ENCODE measurements around the gene ZNF891. TPM values are rescaled to one million over a fixed set of nuclear protein-coding genes. Genes with fewer than 3 reads are reported as not detected.

ZNF891 gene
- total RNA-seq, 1 experiment from 2014 or later = 0.02 TPM

- Histone ChIP-seq H3K4me2 (ENCODE audit: low read length) (no peak overlapping the region), H3K9me2 (ENCODE audit: insufficient read depth) (no peaks in the 10 kb centered on the region), H4K20me1 (ENCODE audit: insufficient read depth) (no peaks in the 10 kb centered on the region), H3K36me3 (ENCODE audit: control insufficient read depth in 1 of 2, insufficient read depth in 2 of 2, low read length in 2 of 2) (no peaks in the 10 kb centered on the region), H3K79me2 (ENCODE audit: insufficient read depth, low read length) (no peaks in the 10 kb centered on the region), H3K9me3 (ENCODE audit: control insufficient read depth in 1 of 2, insufficient read depth in 1 of 2, low read depth in 1 of 2, low read length in 2 of 2) (peaks cover 0 to 8% of the 10 kb centered on the region in 2 experiments; a peak in 3 of 4 replicates), H3K27me3 (ENCODE audit: insufficient read depth, low read length) (no peaks in the 10 kb centered on the region), H3K9ac (ENCODE audit: low read length) (no peak overlapping the region), H3K4me1 (ENCODE audit: control insufficient read depth in 1 of 2, insufficient read depth in 2 of 2, low read length in 2 of 2) (no peaks in the 10 kb centered on the region), H3K27ac (ENCODE audit: low read depth, low read length) (no peak overlapping the region), H2AFZ (ENCODE audit: low read depth, low read length, poor library complexity, severe bottlenecking) (no peak overlapping the region), H3K4me3 (replicated peaks in 1 of 2; ENCODE audit: low read depth in 1 of 2, low read length in 2 of 2) (no peak overlapping the region)
- DNase-seq (ENCODE audit: low read depth, low spot score) = no peak
- intact Hi-C loops (cut with micrococcal nuclease) = no loop called here
- no TSS peak for BruUV-seq (replicated peaks)
- ATAC-seq = no peak
- CTCF ChIA-PET = no interaction called here
- TF ChIP-seq YY1 (IDR thresholded peaks at IDR 0.05; ENCODE audit: extremely low read depth, insufficient replicate concordance, low read depth, low read length) (no peak), ELF1 (IDR thresholded peaks at IDR 0.05; ENCODE audit: borderline replicate concordance, low read depth) (no peak), ATF3 (IDR thresholded peaks at IDR 0.05) (no peak), CEBPB (IDR thresholded peaks at IDR 0.05; ENCODE audit: low read depth) (no peak), RAD21 (IDR thresholded peaks at IDR 0.05; ENCODE audit: low read depth) (no peak), REST (IDR thresholded peaks at IDR 0.05; ENCODE audit: low read depth) (no peak), ZFX (IDR thresholded peaks at IDR 0.05) (no peak), SIN3A (IDR thresholded peaks at IDR 0.05; ENCODE audit: low read depth) (no peak), POLR2AphosphoS5 (IDR thresholded peaks at IDR 0.05; ENCODE audit: low read depth, low read length) (no peak), FOSL1 (IDR thresholded peaks at IDR 0.05; ENCODE audit: low read depth) (no peak), JUND (IDR thresholded peaks at IDR 0.05) (no peak), EZH2 (IDR thresholded peaks at IDR 0.05) (no peak), EZH2phosphoT487 (IDR thresholded peaks at IDR 0.05; ENCODE audit: borderline replicate concordance) (no peak), TCF7L2 (IDR thresholded peaks at IDR 0.05; ENCODE audit: borderline replicate concordance, extremely low read depth, insufficient read depth, insufficient read length) (no peak), MAX (IDR thresholded peaks at IDR 0.05) (no peak), POLR2A (IDR thresholded peaks at IDR 0.05; ENCODE audit: borderline replicate concordance, extremely low read depth, insufficient read depth, insufficient read length) (no peak)
- TF ChIP-seq, protein P1, sequence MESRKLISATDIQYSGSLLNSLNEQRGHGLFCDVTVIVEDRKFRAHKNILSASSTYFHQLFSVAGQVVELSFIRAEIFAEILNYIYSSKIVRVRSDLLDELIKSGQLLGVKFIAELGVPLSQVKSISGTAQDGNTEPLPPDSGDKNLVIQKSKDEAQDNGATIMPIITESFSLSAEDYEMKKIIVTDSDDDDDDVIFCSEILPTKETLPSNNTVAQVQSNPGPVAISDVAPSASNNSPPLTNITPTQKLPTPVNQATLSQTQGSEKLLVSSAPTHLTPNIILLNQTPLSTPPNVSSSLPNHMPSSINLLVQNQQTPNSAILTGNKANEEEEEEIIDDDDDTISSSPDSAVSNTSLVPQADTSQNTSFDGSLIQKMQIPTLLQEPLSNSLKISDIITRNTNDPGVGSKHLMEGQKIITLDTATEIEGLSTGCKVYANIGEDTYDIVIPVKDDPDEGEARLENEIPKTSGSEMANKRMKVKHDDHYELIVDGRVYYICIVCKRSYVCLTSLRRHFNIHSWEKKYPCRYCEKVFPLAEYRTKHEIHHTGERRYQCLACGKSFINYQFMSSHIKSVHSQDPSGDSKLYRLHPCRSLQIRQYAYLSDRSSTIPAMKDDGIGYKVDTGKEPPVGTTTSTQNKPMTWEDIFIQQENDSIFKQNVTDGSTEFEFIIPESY (IDR thresholded peaks at IDR 0.05; ENCODE audit: extremely low read depth, insufficient replicate concordance, low read length) = no peak
- TF ChIP-seq, protein P2, sequence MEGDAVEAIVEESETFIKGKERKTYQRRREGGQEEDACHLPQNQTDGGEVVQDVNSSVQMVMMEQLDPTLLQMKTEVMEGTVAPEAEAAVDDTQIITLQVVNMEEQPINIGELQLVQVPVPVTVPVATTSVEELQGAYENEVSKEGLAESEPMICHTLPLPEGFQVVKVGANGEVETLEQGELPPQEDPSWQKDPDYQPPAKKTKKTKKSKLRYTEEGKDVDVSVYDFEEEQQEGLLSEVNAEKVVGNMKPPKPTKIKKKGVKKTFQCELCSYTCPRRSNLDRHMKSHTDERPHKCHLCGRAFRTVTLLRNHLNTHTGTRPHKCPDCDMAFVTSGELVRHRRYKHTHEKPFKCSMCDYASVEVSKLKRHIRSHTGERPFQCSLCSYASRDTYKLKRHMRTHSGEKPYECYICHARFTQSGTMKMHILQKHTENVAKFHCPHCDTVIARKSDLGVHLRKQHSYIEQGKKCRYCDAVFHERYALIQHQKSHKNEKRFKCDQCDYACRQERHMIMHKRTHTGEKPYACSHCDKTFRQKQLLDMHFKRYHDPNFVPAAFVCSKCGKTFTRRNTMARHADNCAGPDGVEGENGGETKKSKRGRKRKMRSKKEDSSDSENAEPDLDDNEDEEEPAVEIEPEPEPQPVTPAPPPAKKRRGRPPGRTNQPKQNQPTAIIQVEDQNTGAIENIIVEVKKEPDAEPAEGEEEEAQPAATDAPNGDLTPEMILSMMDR (IDR thresholded peaks at IDR 0.05 in 2 of 3, conservative IDR thresholded peaks at IDR 0.05 in 1 of 3; ENCODE audit: borderline replicate concordance in 1 of 3, insufficient read depth in 1 of 3, low read depth in 2 of 3, low read length in 2 of 3) = no peak
- RAD21 ChIA-PET (ENCODE audit: low non-redundant PET in 1 of 2, low total read pairs in 2 of 2, uncharacterized antibody in 2 of 2, unreplicated experiment in 2 of 2) = no interaction called here
- POLR2A ChIA-PET = no interaction called here
Measured at GRCh38 chr12:133174901-133175300, 44.8 kb upstream of the ZNF891 start.

Measured in HCT116 (cell line).